ENCODE results near the gene ANKRD39. TPM values are rescaled to one million over a fixed set of nuclear protein-coding genes. Genes with fewer than 3 reads are reported as not detected.
A peak's percentile ranks its signal among the peaks of the same experiment; 100 is the strongest.

Gene ANKRD39
- total and polyA plus RNA-seq, 2 of the 8 experiments (the other 6 are each of a cell fraction or from before 2014, with no cell fraction given): 18.5 to 21.3 TPM

DNA sequence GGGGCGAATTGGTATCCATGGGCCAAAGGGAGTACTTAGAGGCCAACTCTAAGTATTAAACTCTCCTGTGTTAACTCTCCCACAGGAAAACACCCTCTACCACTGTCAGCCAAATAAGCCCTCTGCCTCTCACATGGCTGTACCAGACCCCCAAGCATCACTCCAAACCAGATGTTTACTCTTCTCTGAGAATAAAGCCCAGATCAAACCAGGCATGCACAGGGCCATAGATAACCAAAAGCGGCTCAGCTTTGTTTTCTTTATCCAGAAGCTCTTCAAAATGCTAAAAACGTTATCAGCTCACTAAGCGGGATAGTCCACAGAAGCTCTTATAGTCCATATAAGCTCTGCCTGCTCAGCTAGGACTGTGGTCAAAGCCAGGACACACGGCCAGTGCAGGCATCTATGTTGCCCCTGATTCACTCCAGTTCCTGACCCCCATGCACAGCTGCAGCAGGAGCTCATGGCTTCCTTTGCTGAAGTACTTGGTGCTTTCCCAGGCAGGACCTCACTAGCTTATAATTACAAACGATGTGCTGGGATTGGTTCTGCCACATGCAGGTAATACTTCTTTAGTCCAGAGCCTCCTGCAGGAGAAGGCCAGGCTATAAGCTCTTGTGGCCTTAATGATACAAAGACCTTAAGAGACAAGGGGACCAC, 33.0 kb upstream of the ANKRD39 start:
- 0 out of 2 replicates have a peak overlapping the region, but pooled peaks have one; percentile 7 for H2BK20ac ChIP-seq (ENCODE audit: low read length)
- 84% methylated on average over 6 of the region's 6 CpGs; no CpG with 5 or more reads in 1 of the 2 experiments for WGBS, 2 experiments (ENCODE audit: extremely low coverage in 1 of 2, insufficient coverage in 1 of 2, insufficient read length in 1 of 2, insufficient replicate concordance in 2 of 2, low coverage in 1 of 2, low lambda C conversion rate in 2 of 2, missing lambda C conversion rate in 1 of 2)
- no peak for TF ChIP-seq CBX5 (IDR thresholded peaks at IDR 0.05; ENCODE audit: low read depth, low read length)
- peaks cover 4% of the 10 kb centered on the region; the same call in 1 of the 2 replicates for H3K23me2 ChIP-seq (ENCODE audit: low read depth, low read length)
- ChIA-PET POLR2A (ENCODE audit: partially characterized antibody) (interaction anchor here (0.8 to 2.3 kb wide), 4 partner anchors 9 to 23 kb away, joined by 3 to 8 read pairs (median 6); no protein-coding TSS in a partner anchor), CTCF (ENCODE audit: partially characterized antibody) (interaction anchor here (0.6 to 4.8 kb wide), 19 partner anchors 10 to 69 kb away, joined by 3 to 22 read pairs (median 5); partner anchors contain the start of gene ANKRD39)
- H3K79me2 ChIP-seq (ENCODE audit: control insufficient read depth in 1 of 2, insufficient read depth in 2 of 2, low read length in 2 of 2): no peaks in the 10 kb centered on the region
- H3K56ac ChIP-seq (replicated peaks; ENCODE audit: insufficient read length, low read depth, low read length): no peak overlapping the region
- no peak overlapping the region for H3K23ac ChIP-seq (ENCODE audit: insufficient read length)
- peak overlapping the region; percentile 15; the same call in 1 of the 2 replicates for H3K18ac ChIP-seq (ENCODE audit: extremely low read depth, low read length)
- DNase-seq (ENCODE audit: low read depth in 1 of 2, low spot score in 2 of 2) (no peak), FAIRE-seq (no peak)
- H2BK120ac ChIP-seq (replicated peaks; ENCODE audit: low read depth, low read length): peak overlapping the region; percentile 6
- H2AK5ac ChIP-seq (ENCODE audit: low read depth, low read length): 0 out of 2 replicates have a peak overlapping the region, but pooled peaks have one; percentile 6
- H3K79me1 ChIP-seq (ENCODE audit: low read depth, low read length): no peaks in the 10 kb centered on the region
- H2BK5ac ChIP-seq (ENCODE audit: low read depth, low read length): no peak overlapping the region
- H3K4ac ChIP-seq (replicated peaks; ENCODE audit: insufficient read length, low read depth, low read length): no peak overlapping the region
- no peak overlapping the region for H2BK15ac ChIP-seq (ENCODE audit: low read length)
- no peak overlapping the region for H2AFZ ChIP-seq (ENCODE audit: low read length)
- H3K4me3 ChIP-seq (ENCODE audit: extremely low read depth in 1 of 4, insufficient read depth in 2 of 4, low read depth in 3 of 4, low read length in 4 of 4): no peak overlapping the region
- no peak overlapping the region for H3K4me2 ChIP-seq (ENCODE audit: insufficient read depth in 1 of 2, low read depth in 2 of 2, low read length in 2 of 2)
- H3K9ac ChIP-seq (replicated peaks in 1 of 4; ENCODE audit: extremely low read depth in 1 of 4, low read depth in 3 of 4, low read length in 3 of 4): no peak overlapping the region; a peak in 1 of 7 replicates
- peaks cover 0 to 1% (median 0%) of the 10 kb centered on the region in 4 experiments; a peak in 1 of 7 replicates for H3K27me3 ChIP-seq (replicated peaks in 1 of 4; ENCODE audit: control insufficient read depth in 3 of 4, extremely low read depth in 1 of 4, insufficient read depth in 3 of 4, low read length in 3 of 4)
- H4K20me1 ChIP-seq (replicated peaks in 1 of 2; ENCODE audit: control insufficient read depth in 1 of 2, insufficient read depth in 2 of 2, low read length in 2 of 2): no peaks in the 10 kb centered on the region
- H2BK12ac ChIP-seq (ENCODE audit: low read depth, low read length): 0 out of 2 replicates have a peak overlapping the region, but pooled peaks have one; percentile 92
- no peaks in the 10 kb centered on the region for H3K9me3 ChIP-seq (ENCODE audit: insufficient read depth in 2 of 2, low read depth in 1 of 2, low read length in 1 of 2)
- H3K36me3 ChIP-seq (ENCODE audit: control insufficient read depth in 2 of 4, insufficient read depth in 4 of 4, low read length in 3 of 4): no peaks in the 10 kb centered on the region
- H3K4me1 ChIP-seq (replicated peaks in 1 of 4; ENCODE audit: control insufficient read depth in 3 of 4, insufficient read depth in 4 of 4, low read length in 3 of 4): peaks cover 0 to 16% (median 11%) of the 10 kb centered on the region in 4 experiments; a peak in 4 of 7 replicates
- H4K91ac ChIP-seq (replicated peaks; ENCODE audit: insufficient read length, low read length): peak overlapping the region; percentile 61
- H4K8ac ChIP-seq (ENCODE audit: extremely low read depth, insufficient read depth, low read length): no peak overlapping the region; the same call in 1 of the 2 replicates
- H4K5ac ChIP-seq (ENCODE audit: insufficient read length, low read depth, low read length): no peak overlapping the region
- no peak overlapping the region for H3K14ac ChIP-seq (ENCODE audit: insufficient read length)
- no peak overlapping the region for H3K27ac ChIP-seq (ENCODE audit: low read depth, low read length)

Data from H1 (cell line).